Keratinocyte (primary cell): ENCODE measurements around the gene SLC7A6. TPM values are rescaled to one million over a fixed set of nuclear protein-coding genes. Genes with fewer than 3 reads are reported as not detected.

Experiments
- DNase-seq: peaks from one replicate; pipeline ENCODE4 v3.0.0-alpha.2; 2011; ENCODE audit warnings: low read depth, missing footprints, low spot score
- FAIRE-seq: peaks from 2 replicates; lab custom pipeline; 2011; peaks lifted over from hg19 to GRCh38; lab: Jason Lieb, UNC
- H2AFZ ChIP-seq: 2 replicates; pipeline ENCODE4 v1.6.0; 2012; ENCODE audit warnings: low read length, control low read depth, inconsistent platforms; ENCODE audit not compliant: control insufficient read depth
- H3K27ac ChIP-seq: 2 replicates; pipeline ENCODE4 v1.5.1; 2011; ENCODE audit warnings: low read length; ENCODE audit not compliant: control insufficient read depth, insufficient read depth
- H3K27me3 ChIP-seq: 3 replicates; pipeline ENCODE4 v1.6.0; 2011; ENCODE audit warnings: low read length; ENCODE audit not compliant: control insufficient read depth, insufficient read depth; ENCODE audit errors: extremely low read depth
- H3K36me3 ChIP-seq, 2 experiments: 2 replicates in 1 of 2; 3 replicates in 1 of 2; pipeline ENCODE4 v1.5.1; 2011; ENCODE audit warnings: low read length in 2 of 2, mild to moderate bottlenecking in 1 of 2; ENCODE audit not compliant: control insufficient read depth in 2 of 2, insufficient read depth in 2 of 2; ENCODE audit errors: extremely low read depth in 1 of 2
- H3K4me1 ChIP-seq: 3 replicates; pipeline ENCODE4 v1.5.1; 2011; ENCODE audit warnings: low read length; ENCODE audit not compliant: control insufficient read depth, insufficient read depth; ENCODE audit errors: extremely low read depth
- H3K4me2 ChIP-seq: 3 replicates; pipeline ENCODE4 v1.6.0; 2011; ENCODE audit warnings: low read depth, low read length; ENCODE audit not compliant: control insufficient read depth, insufficient read depth; ENCODE audit errors: extremely low read depth
- H3K4me3 ChIP-seq, 3 experiments: fragments of 200-600 bp in 1 of 3; sonication (generic) in 1 of 3; 2 replicates in 2 of 3; 3 replicates in 1 of 3; pipeline ENCODE4 v1.5.1; 2011 to 2016; ENCODE audit warnings: low read length in 3 of 3, mild to moderate bottlenecking in 3 of 3, control low read depth in 2 of 3, inconsistent platforms in 1 of 3, low read depth in 1 of 3, mixed read lengths in 1 of 3, mixed run types in 1 of 3, moderate library complexity in 1 of 3; ENCODE audit not compliant: control insufficient read depth in 2 of 3, insufficient read depth in 2 of 3; ENCODE audit errors: extremely low read depth in 1 of 3
- H3K79me2 ChIP-seq: 2 replicates; pipeline ENCODE4 v1.6.0; 2012; ENCODE audit warnings: low read length; ENCODE audit not compliant: control insufficient read depth, insufficient read depth
- H3K9ac ChIP-seq: 3 replicates; pipeline ENCODE4 v1.6.0; 2011; ENCODE audit warnings: low read length; ENCODE audit not compliant: control insufficient read depth, insufficient read depth; ENCODE audit errors: extremely low read depth
- H3K9me1 ChIP-seq: 3 replicates; pipeline ENCODE4 v1.6.0; 2011; ENCODE audit warnings: low read length; ENCODE audit not compliant: control insufficient read depth, insufficient read depth; ENCODE audit errors: extremely low read depth
- H3K9me3 ChIP-seq: 2 replicates; pipeline ENCODE4 v1.5.1; 2012; ENCODE audit warnings: low read depth, low read length; ENCODE audit not compliant: control insufficient read depth
- H4K20me1 ChIP-seq: 3 replicates; pipeline ENCODE4 v1.6.0; 2011; ENCODE audit warnings: low read length; ENCODE audit not compliant: control insufficient read depth, insufficient read depth; ENCODE audit errors: extremely low read depth
- EZH2 ChIP-seq: IDR thresholded peaks from one replicate; pipeline ENCODE4 v1.6.1; 2012; ENCODE audit warnings: inconsistent platforms, mild to moderate bottlenecking, low read length, moderate library complexity
- dilution Hi-C: fragments of 300-500 bp; cut with MboI; formaldehyde crosslinking; loops from one replicate; pipeline ENCODE4 v1.7.0; 2020; ENCODE audit warnings: low sequenced_read_pairs; ENCODE audit not compliant: extremely low pct_ligation_motif_present
- polyA plus RNA-seq, 5 experiments: library from polyadenylated mRNA; depleted of rRNA in 3 of 5; stranded (reverse) in 3 of 5; stranded (forward) in 1 of 5; unstranded in 1 of 5; fragments of >200 nt; gene quantifications; 1 replicate in 1 of 5; 2 replicates in 3 of 5; 3 replicates in 1 of 5; pipeline versions ENCODE4 v1.2.1 to v1.2.3, GENCODE V29; 2011 to 2012; ENCODE audit warnings: missing spikeins in 2 of 5, low read depth in 1 of 5, low replicate concordance in 1 of 5
- TF ChIP-seq, protein P1 (sequence below), 3 experiments: IDR thresholded peaks in 1 of 3; conservative IDR thresholded peaks in 1 of 3; optimal IDR thresholded peaks in 1 of 3; 2 replicates in 2 of 3; 3 replicates in 1 of 3; pipeline versions ENCODE3 to v1.5.1; 2011; ENCODE audit warnings: low read length in 3 of 3, mild to moderate bottlenecking in 3 of 3, moderate library complexity in 2 of 3, control low read depth in 1 of 3, inconsistent platforms in 1 of 3; ENCODE audit not compliant: insufficient read depth in 2 of 3; ENCODE audit errors: extremely low read depth in 1 of 3

SLC7A6 gene
- polyA plus RNA-seq, 1 donor (not counting 4 experiments of a cell fraction or from before 2014, with no cell fraction given): 43.4 TPM

DNA sequence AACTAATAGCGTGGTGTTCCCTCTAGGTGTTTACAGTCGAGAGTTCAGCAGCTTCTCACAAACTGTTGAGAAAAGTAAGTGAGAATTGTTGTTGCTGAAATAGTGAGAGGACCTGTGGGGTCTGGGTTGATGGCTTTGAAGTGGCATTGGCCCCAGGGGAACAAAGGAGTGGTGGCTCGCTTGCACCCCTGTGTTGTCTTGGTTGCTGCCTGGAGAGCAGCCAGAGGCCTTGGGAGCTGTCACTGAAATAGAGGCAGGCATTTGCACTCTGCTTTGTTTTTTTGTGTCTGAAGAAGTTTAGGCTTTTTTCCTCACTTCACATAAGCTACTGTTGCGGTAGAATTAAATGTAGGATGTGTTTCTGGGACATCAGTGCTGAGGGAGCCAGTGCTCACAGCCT lies 83.3 kb downstream of the SLC7A6 start:
- dilution Hi-C loops: no loop called here
- Histone ChIP-seq H3K36me3 (peaks cover 19 to 30% of the 10 kb centered on the region in 2 experiments), H2AFZ (no peak overlapping the region), H3K9me3 (no peaks in the 10 kb centered on the region), H4K20me1 (peaks cover 4% of the 10 kb centered on the region), H3K4me3 (no peak overlapping the region), H3K9ac (no peak overlapping the region), H3K9me1 (no peaks in the 10 kb centered on the region), H3K4me2 (no peak overlapping the region), H3K27ac (no peak overlapping the region), H3K27me3 (no peaks in the 10 kb centered on the region), H3K4me1 (peaks cover 7% of the 10 kb centered on the region), H3K79me2 (no peaks in the 10 kb centered on the region)
- TF ChIP-seq, protein P1, sequence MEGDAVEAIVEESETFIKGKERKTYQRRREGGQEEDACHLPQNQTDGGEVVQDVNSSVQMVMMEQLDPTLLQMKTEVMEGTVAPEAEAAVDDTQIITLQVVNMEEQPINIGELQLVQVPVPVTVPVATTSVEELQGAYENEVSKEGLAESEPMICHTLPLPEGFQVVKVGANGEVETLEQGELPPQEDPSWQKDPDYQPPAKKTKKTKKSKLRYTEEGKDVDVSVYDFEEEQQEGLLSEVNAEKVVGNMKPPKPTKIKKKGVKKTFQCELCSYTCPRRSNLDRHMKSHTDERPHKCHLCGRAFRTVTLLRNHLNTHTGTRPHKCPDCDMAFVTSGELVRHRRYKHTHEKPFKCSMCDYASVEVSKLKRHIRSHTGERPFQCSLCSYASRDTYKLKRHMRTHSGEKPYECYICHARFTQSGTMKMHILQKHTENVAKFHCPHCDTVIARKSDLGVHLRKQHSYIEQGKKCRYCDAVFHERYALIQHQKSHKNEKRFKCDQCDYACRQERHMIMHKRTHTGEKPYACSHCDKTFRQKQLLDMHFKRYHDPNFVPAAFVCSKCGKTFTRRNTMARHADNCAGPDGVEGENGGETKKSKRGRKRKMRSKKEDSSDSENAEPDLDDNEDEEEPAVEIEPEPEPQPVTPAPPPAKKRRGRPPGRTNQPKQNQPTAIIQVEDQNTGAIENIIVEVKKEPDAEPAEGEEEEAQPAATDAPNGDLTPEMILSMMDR (optimal IDR thresholded peaks at IDR 0.05 in 1 of 3, IDR thresholded peaks at IDR 0.05 in 1 of 3, conservative IDR thresholded peaks at IDR 0.05 in 1 of 3; ENCODE audit: extremely low read depth in 1 of 3, insufficient read depth in 2 of 3, low read length in 3 of 3): no peak
- no peak for TF ChIP-seq EZH2
- no peak for FAIRE-seq
- no peak for DNase-seq

DNA sequence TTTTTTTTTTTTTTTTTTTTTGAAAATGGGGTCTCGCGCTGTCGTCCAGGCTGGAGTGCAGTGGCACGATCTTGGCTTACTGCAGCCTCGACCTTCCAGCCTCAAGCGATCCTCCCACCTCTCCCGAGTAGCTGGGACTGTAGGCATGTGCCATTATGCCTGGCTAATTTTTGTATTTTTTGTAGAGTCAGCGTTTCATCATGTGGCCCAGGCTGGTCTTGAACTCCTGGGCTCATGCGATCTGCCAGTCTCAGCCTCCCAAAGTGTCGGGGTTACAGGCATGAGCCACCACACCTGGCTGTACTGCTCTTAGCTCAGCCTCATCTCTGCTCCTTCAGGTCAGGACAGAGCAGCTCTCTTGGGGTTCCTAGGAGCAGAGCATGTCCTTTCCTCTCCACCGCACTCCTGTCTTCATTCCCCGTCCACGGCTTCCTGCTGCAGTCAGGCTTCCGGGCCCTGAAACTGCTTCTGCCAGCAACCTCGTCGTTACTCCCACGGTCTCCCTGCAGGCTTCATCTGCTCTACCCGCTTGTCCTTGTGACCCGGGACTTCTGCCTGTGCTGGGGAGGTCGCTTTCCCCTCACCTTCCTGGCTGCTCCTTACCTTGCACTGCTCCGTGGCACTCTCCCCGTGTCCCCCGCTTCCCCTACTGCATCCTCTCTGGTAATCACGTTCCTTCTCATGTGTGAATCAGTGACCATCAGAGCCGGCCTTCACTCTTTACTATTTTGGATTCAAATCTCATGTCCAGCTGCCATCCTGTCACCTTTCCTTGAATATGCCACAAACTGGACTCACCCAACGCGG lies 84.5 kb downstream of the SLC7A6 start:
- Histone ChIP-seq H3K9me1 (no peaks in the 10 kb centered on the region), H3K9ac (no peak overlapping the region), H3K4me1 (peaks cover 7% of the 10 kb centered on the region), H3K27me3 (no peaks in the 10 kb centered on the region), H3K4me2 (no peak overlapping the region), H4K20me1 (peaks cover 4% of the 10 kb centered on the region), H3K27ac (no peak overlapping the region), H3K36me3 (peaks cover 18 to 34% of the 10 kb centered on the region in 2 experiments), H2AFZ (no peak overlapping the region), H3K9me3 (no peaks in the 10 kb centered on the region), H3K79me2 (no peaks in the 10 kb centered on the region), H3K4me3 (no peak overlapping the region)
- FAIRE-seq (no peak), DNase-seq (no peak)
- TF ChIP-seq, protein P1 (optimal IDR thresholded peaks at IDR 0.05 in 1 of 3, IDR thresholded peaks at IDR 0.05 in 1 of 3, conservative IDR thresholded peaks at IDR 0.05 in 1 of 3; ENCODE audit: extremely low read depth in 1 of 3, insufficient read depth in 2 of 3, low read length in 3 of 3): no peak
- no peak for TF ChIP-seq EZH2
- dilution Hi-C loops: no loop called here
